Kidney (tissue), 14 donors: ENCODE measurements around the gene GPR33. TPM values are rescaled to one million over a fixed set of nuclear protein-coding genes. Genes with fewer than 3 reads are reported as not detected.
"Not testable (repeated sequence)": the region's sequence is repeated elsewhere in the genome, so short reads cannot be mapped to it uniquely, and the experiment has no call there.

ENCODE experiments used
- DNase-seq, 5 donors: peaks; one replicate each; pipeline ENCODE4 v3.0.0-alpha.2; 2013 to 2020
- FAIRE-seq: peaks from 2 replicates; lab custom pipeline; 2012; peaks lifted over from hg19 to GRCh38; lab: Jason Lieb, UNC
- H3K27ac ChIP-seq, 2 donors: one replicate each; pipeline ENCODE4 v1.7.0; 2013; ENCODE audit warnings: low read depth in 2 of 2, low read length in 2 of 2, inconsistent platforms in 1 of 2
- H3K27me3 ChIP-seq: one replicate; pipeline ENCODE4 v1.7.1; 2013; ENCODE audit warnings: low read length, inconsistent platforms; ENCODE audit not compliant: control insufficient read depth, insufficient read depth
- H3K36me3 ChIP-seq, 3 donors: one replicate each; pipeline versions ENCODE4 v1.7.0 to v1.7.1; 2013; ENCODE audit warnings: low read length in 3 of 3, control low read depth in 1 of 3, inconsistent platforms in 1 of 3; ENCODE audit not compliant: insufficient read depth in 3 of 3, control insufficient read depth in 2 of 3
- H3K4me1 ChIP-seq, 3 donors: one replicate each; pipeline versions ENCODE4 v1.7.0 to v1.7.1; 2013; ENCODE audit warnings: low read length in 3 of 3, inconsistent platforms in 1 of 3, low read depth in 1 of 3; ENCODE audit not compliant: control insufficient read depth in 2 of 3, insufficient read depth in 2 of 3
- H3K4me3 ChIP-seq, 3 donors: one replicate each; pipeline versions ENCODE4 v1.7.0 to v1.8.1; 2013; ENCODE audit warnings: low read length in 3 of 3, control low read depth in 1 of 3, inconsistent platforms in 1 of 3
- H3K9ac ChIP-seq, 3 donors: one replicate each; pipeline versions ENCODE4 v1.7.0 to v1.7.1; 2013; ENCODE audit warnings: low read length in 3 of 3, control low read depth in 1 of 3, inconsistent platforms in 1 of 3
- H3K9me3 ChIP-seq, 3 donors: one replicate each; pipeline versions ENCODE4 v1.7.0 to v1.7.1; 2013; ENCODE audit warnings: low read length in 3 of 3, control low read depth in 1 of 3, inconsistent platforms in 1 of 3; ENCODE audit not compliant: control insufficient read depth in 2 of 3, insufficient read depth in 1 of 3
- CTCF ChIP-seq: IDR thresholded peaks from 3 replicates; pipeline ENCODE4 v1.5.1; 2012; ENCODE audit warnings: mild to moderate bottlenecking, moderate library complexity, borderline replicate concordance; ENCODE audit not compliant: insufficient read depth; ENCODE audit errors: extremely low read depth
- intact Hi-C: fragments of 100-400 bp; cut with DNase I; formaldehyde crosslinking; loops from one replicate; pipeline ENCODE4 v1.11.1; 2022
- polyA plus RNA-seq: library from polyadenylated mRNA; stranded (reverse); fragments of 350-450 nt; fragmentation: Illumina TruSeq; extraction: RNeasy Lipid Tissue Mini Kit (QIAGEN cat#74804); gene quantifications from one replicate; pipeline ENCODE4 v1.2.3, GENCODE V29; 2014; ENCODE audit warnings: low read depth, low replicate concordance; ENCODE audit not compliant: insufficient read depth
- total RNA-seq: library from RNA; stranded (reverse); fragmentation: NEBNext Ultra II Directional; extraction: Animal tissue kit (Norgen Biotek cat#: 25700); gene quantifications from one replicate; pipeline ENCODE4 v1.2.1, GENCODE V29; 2021
- donor health status: control.
- donor health status: control.
- donor health status: control.
- donor health status: control.
- donor health status: control.
- donor health status: DM: yes; HTN: yes; CAD: no.
- donor health status: Normal renal cell carcinoma (clear cell type).

Gene GPR33
- total and polyA plus RNA-seq, 2 donors from 2014 or later, result not detected

- H3K27me3 ChIP-seq, result no peaks in the 10 kb centered on the region
- no peaks in the 10 kb centered on the region for H3K9me3 ChIP-seq
- no peak for FAIRE-seq
- H3K4me1 ChIP-seq, result no peaks in the 10 kb centered on the region
- no peak for DNase-seq
- no peak for TF ChIP-seq CTCF
- no peak overlapping the region for H3K27ac ChIP-seq
- no peak overlapping the region for H3K9ac ChIP-seq
- H3K4me3 ChIP-seq, result no peak overlapping the region
- no peaks in the 10 kb centered on the region for H3K36me3 ChIP-seq
- intact Hi-C loops, result no loop called here
These were observed 47.6 kb downstream of the GPR33 start for GRCh38 chr14:31440280-31440679.

DNA sequence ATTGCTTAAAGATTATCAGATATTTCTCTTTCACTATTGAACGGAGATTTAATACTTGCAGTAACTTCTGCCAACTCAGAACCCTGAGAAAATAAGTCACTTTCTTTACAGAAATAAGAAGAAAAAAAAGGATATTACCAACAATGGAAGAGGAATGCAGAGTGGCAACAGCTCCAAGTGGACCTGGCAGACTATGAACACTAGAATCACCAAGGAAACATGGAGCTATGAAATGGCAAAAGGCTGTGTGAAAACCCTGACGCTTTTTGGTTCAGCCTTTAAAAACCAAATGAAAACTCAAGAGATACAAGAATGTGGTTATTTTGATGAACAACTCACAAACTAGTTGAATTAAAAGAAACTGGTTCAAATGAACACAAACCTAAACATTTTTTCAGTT, 48.3 kb downstream of the GPR33 start:
- no peaks in the 10 kb centered on the region for H3K36me3 ChIP-seq
- no peak overlapping the region for H3K9ac ChIP-seq
- no peak for TF ChIP-seq CTCF
- no peak overlapping the region for H3K4me3 ChIP-seq
- intact Hi-C loops, result no loop called here
- no peaks in the 10 kb centered on the region for H3K27me3 ChIP-seq
- FAIRE-seq (no peak), DNase-seq (no peak)
- H3K9me3 ChIP-seq, result no peaks in the 10 kb centered on the region
- no peaks in the 10 kb centered on the region for H3K4me1 ChIP-seq
- H3K27ac ChIP-seq, result no peak overlapping the region

GRCh38 chr14:31437045-31437691, 50.7 kb downstream of the GPR33 start:
- DNase-seq, H3K27me3 ChIP-seq, intact Hi-C loops, H3K27ac ChIP-seq, H3K36me3 ChIP-seq, FAIRE-seq, H3K9ac ChIP-seq, H3K9me3 ChIP-seq, H3K4me1 ChIP-seq, H3K4me3 ChIP-seq: not testable (repeated sequence)

DNA sequence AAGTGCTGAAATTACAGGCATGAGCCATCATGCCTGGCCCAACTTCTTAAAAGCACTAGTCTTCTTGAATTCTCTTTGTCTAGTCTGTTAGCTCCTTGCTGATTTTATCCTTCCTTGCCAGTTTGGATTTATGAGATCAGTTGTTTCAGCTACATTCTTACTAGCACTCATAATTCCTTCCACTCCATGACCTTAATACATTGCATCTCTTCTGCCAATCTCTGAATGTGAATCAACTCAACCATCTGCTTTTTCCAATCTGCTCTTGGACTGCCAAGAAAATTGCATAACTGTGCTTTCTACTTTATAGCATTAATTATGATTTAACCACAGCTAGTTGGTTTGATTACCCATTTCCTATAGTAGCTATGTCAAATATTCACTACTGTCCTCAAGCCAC, 52.6 kb downstream of the GPR33 start:
- Histone ChIP-seq H3K27me3 (no peaks in the 10 kb centered on the region), H3K4me3 (no peak overlapping the region), H3K9me3 (no peaks in the 10 kb centered on the region), H3K27ac (no peak overlapping the region), H3K36me3 (peaks cover 0 to 2% (median 0%) of the 10 kb centered on the region in 3 donors), H3K4me1 (no peaks in the 10 kb centered on the region), H3K9ac (no peak overlapping the region)
- DNase-seq (no peak), FAIRE-seq (no peak)
- intact Hi-C loops, result no loop called here
- TF ChIP-seq CTCF, result no peak

Other genes starting within 250 kb of the GPR33 start
- 30.4 TPM for gene HEATR5A, start 67.5 kb downstream of the GPR33 start, total RNA-seq
- gene HEATR5A, start 67.5 kb downstream of the GPR33 start, polyA plus RNA-seq, result 8.0 TPM
- 16.2 TPM for gene DTD2, start 30.5 kb downstream of the GPR33 start, total RNA-seq
- gene DTD2, start 30.5 kb downstream of the GPR33 start, polyA plus RNA-seq, result 7.7 TPM
- 16.2 TPM for gene NUBPL, start 73.4 kb upstream of the GPR33 start, total RNA-seq
- 11.2 TPM for gene NUBPL, start 73.4 kb upstream of the GPR33 start, polyA plus RNA-seq